ENCODE measurements around the gene OPHN1. TPM values are rescaled to one million over a fixed set of nuclear protein-coding genes. Genes with fewer than 3 reads are reported as not detected.

Gene OPHN1
- total RNA-seq, 1 donor from 2014 or later, result 13.9 TPM

DNA sequence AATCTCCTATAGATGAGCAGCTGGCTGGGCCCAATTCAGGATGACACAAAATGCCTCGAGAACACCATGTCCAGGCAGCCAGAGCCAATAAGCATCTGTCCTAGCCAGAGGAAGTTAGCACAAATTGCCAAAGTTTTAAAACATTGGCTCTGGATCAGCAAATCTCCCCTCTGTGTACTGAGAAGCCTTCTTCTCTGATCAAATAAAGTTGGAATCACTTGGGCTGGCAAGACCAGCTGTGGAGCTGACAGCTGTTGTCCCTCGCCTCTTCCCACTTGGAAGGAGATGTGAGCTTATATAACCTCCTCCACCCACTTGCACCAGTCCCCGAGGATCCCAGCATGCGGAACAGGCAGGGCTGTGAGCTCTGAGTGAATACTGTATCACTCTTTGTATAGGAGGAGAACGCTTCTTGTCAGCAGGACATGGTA, 183.9 kb downstream of the OPHN1 start:
- no peak for DNase-seq (ENCODE audit: low read depth)

DNA sequence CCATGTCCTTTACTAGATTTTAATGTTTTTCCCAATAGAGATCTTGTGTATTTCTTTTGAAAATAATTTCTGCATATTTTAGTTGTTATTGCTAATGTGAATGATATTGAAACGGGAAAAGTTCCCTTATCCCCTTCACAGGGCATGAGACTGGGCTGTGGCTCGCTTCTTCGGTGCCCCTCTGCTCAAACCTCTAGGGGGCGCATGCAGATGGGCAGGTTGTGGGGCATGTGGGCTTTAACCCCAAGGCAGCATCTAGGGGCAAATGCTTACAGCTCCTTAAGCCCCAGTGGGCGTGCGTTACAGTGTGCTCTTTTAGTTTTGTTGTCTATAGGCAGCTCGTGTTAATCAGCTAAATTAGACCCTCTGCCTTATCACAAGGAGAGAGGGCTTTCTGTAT, 194.7 kb downstream of the OPHN1 start:
- DNase-seq (ENCODE audit: low read depth), result no peak

- DNase-seq (ENCODE audit: low read depth), result no peak
Measured at GRCh38 chrX:68234171-68234910, 199.0 kb downstream of the OPHN1 start.

DNA sequence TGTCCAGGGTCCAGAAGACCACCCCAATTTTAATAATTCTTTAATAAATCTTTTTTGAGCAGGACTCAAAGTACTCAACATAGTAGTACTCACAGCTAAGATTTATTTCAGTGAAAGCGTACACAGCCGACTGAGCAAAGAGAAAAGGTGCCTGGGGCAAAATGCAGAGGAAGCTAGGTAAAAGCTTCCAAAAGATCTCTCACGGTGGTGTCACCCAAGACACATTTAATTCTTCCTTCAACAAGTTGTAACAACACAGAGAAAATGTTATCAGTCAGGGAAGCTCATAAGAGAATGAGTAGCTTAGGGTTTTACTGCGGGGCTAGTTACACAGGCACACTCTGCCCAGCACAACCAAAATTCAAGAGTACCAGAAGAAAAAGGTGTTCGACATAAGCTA, 201.1 kb downstream of the OPHN1 start:
- peak; percentile 21 for DNase-seq (ENCODE audit: low read depth)

- DNase-seq (ENCODE audit: low read depth), result no peak
Measured at GRCh38 chrX:68209008-68209407, 224.3 kb downstream of the OPHN1 start.

GRCh38 chrX:68204521-68205038, 228.7 kb downstream of the OPHN1 start:
- no peak for DNase-seq (ENCODE audit: low read depth)

GRCh38 chrX:68203646-68204045, 229.6 kb downstream of the OPHN1 start:
- DNase-seq (ENCODE audit: low read depth), result no peak

GRCh38 chrX:68203211-68203610, 230.1 kb downstream of the OPHN1 start:
- no peak for DNase-seq (ENCODE audit: low read depth)

GRCh38 chrX:68199062-68199848, 234.0 kb downstream of the OPHN1 start:
- no peak for DNase-seq (ENCODE audit: low read depth)

GRCh38 chrX:68196939-68197791, 236.1 kb downstream of the OPHN1 start:
- DNase-seq (ENCODE audit: low read depth), result peak; percentile 51

- no peak for DNase-seq (ENCODE audit: low read depth)
Measured at GRCh38 chrX:68195561-68195960, 237.7 kb downstream of the OPHN1 start.

DNA sequence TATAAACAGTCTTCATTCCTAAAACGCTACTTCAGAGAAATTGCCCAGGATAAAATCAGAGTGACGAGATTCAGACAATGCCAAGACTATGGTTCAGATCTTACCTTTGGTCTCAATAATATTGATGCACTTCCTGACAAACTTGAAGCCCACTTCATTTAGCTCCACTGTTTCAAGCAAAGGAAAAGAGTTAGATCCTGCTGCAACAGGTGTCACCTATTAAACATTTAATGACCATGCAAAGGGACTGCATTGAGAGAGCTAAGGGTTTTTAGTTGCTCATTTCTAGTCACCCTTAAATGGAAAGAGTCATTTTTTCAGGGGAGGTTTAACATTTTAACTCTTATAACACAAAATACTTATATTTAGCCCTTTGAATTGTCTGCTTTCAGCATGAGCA, 239.5 kb downstream of the OPHN1 start:
- DNase-seq (ENCODE audit: low read depth), result no peak

DNA sequence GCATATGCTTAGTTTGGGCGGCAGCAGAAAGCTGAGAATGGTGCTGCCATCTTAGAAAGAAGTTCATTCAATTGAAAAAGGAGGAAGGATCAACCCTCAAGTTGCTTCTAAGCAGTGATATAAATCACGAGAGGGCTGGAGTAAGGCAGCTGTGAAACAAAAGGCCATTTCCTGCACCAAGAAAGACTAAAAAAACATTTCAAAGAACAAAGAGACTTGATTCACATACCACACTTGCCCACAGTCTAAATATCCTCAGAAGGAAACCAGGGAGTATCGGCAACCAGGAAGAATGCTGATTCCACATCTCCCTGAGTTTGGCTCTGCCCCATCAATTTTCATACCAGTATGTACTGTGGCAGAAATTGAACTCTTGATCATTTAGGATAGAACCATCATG, 240.1 kb downstream of the OPHN1 start:
- peak; percentile 11 for DNase-seq (ENCODE audit: low read depth)

- no peak for DNase-seq (ENCODE audit: low read depth)
Measured at GRCh38 chrX:68190799-68191198, 242.5 kb downstream of the OPHN1 start.

DNA sequence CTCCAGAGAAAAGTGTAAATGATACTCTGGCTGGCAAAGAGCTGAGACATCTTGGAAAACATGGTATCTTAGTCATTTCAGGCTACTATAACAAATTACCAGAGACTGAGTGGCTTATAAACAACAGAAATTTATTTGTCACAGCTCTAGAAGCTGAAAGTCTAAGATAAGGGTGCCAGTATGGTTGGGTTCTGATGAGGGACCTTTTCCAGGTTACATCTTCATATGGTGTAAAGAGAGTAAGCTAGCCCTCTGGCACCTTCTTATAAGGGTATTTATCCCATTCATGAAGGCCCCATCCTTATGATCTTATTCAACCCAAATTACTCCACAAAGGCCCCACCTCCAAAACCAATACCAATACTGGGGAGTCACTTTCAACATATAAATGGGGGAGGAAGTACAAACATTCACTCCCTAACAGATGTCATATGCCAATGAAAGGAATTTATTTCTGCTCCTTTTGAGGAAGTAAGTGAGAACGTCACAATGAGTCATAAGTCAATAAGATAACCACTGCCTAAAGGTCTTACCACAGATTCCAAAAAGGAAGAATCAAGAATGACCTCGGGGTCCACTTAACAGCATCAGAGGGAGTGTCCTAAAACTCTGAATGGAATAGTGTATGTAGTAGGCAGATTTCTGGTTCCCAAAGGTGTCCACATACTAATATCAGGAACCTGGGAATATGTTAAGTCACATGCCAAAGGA, 246.6 kb downstream of the OPHN1 start:
- DNase-seq (ENCODE audit: low read depth), result peak; percentile 31

DNA sequence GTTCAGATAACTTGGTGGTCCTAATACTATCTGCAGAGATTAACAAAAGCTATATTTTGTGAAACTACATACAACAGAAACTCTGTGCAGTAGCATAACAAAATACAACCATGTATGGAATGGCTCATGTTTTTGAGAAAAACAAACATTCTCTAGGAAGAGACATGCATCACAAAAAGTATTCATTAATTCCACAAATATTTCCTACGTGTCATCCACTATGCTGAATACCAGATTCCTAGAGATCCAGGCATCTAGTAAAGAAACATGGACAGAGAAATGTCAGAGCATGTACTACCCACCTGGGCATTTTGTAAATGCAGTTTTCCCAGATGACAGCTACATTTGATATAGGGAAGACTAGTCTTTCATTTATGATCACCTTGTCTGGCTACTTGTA, 248.1 kb downstream of the OPHN1 start:
- no peak for DNase-seq (ENCODE audit: low read depth)

- DNase-seq (ENCODE audit: low read depth), result peak; percentile 38
Measured at GRCh38 chrX:68183612-68184214, 249.6 kb downstream of the OPHN1 start.

- no peak for DNase-seq (ENCODE audit: low read depth)
Measured at GRCh38 chrX:68180579-68180978, 252.7 kb downstream of the OPHN1 start.

GRCh38 chrX:68179355-68179754, 253.9 kb downstream of the OPHN1 start:
- no peak for DNase-seq (ENCODE audit: low read depth)

- DNase-seq (ENCODE audit: low read depth), result no peak
Measured at GRCh38 chrX:68177542-68177941, 255.8 kb downstream of the OPHN1 start.

DNA sequence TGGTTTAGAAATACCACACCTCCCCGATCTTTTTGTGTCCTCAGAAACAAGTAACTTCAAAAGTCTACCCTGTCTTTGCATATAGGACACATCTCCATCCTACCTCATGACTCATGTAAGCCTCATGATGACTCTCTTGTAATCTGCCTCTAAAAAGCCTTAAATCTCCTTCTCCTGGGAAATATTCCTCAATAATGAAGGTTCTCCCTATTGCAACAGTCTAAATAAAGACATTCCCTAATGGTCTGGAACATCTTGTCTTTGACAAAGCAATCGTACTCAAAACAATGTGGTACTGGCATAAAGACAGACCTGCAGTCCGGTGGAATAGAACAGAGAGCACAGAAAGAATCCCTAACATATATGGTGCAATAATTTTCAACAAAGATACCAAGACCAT, 257.7 kb downstream of the OPHN1 start:
- DNase-seq (ENCODE audit: low read depth), result peak; percentile 2

Measured in renal cortical epithelial cell (primary cell).